CD4-positive, alpha-beta T cell (primary cell): Measurements from ENCODE around the gene TMEM11. TPM values are rescaled to one million over a fixed set of nuclear protein-coding genes. Genes with fewer than 3 reads are reported as not detected.

Source experiments
- ATAC-seq: fragments of 200-7000 bp; cut with Tn5 transposase; one replicate; pipeline ENCODE4 v1.10.0; 2022; ENCODE audit warnings: mild to moderate bottlenecking; ENCODE audit not compliant: poor library complexity
- CTCF ChIA-PET: fragments of 350-600 bp; sonication (Branson Sonifier 250); formaldehyde crosslinking; loops from one replicate; lab custom pipeline; 2021; ENCODE audit warnings: antibody characterized with exemption, inconsistent platforms; lab: Charles Lee
- POLR2A ChIA-PET: fragments of 350-600 bp; sonication (Branson Sonifier 250); formaldehyde crosslinking; loops from one replicate; lab custom pipeline; 2021; ENCODE audit warnings: antibody characterized with exemption, inconsistent platforms; lab: Charles Lee
- DNase-seq, 14 experiments: peaks; one replicate each; pipeline ENCODE4 v3.0.0-alpha.2; 2013 to 2020; ENCODE audit warnings: mixed read lengths in 2 of 14
- H3K27ac ChIP-seq, 2 donors: one replicate each; pipeline versions ENCODE4 v1.5.1 to v1.7.0; 2013; ENCODE audit warnings: low read length in 2 of 2, low read depth in 1 of 2, mild to moderate bottlenecking in 1 of 2
- H3K27me3 ChIP-seq, 2 experiments: 1 replicate in 1 of 2; 2 replicates in 1 of 2; pipeline versions ENCODE4 v1.6.1 to v1.7.0; 2013; ENCODE audit warnings: low read length in 2 of 2, control low read depth in 1 of 2, mild to moderate bottlenecking in 1 of 2, moderate library complexity in 1 of 2; ENCODE audit not compliant: insufficient read depth in 2 of 2, control insufficient read depth in 1 of 2
- H3K36me3 ChIP-seq: one replicate; pipeline ENCODE4 v1.6.1; 2013; ENCODE audit warnings: low read length, control low read depth; ENCODE audit not compliant: insufficient read depth
- H3K4me1 ChIP-seq: one replicate; pipeline ENCODE4 v1.6.1; 2013; ENCODE audit warnings: low read length, control low read depth; ENCODE audit not compliant: insufficient read depth
- H3K4me3 ChIP-seq: one replicate; pipeline ENCODE4 v1.5.1; 2013; ENCODE audit warnings: mild to moderate bottlenecking, low read length, moderate library complexity
- H3K9me3 ChIP-seq, 2 experiments: 1 replicate in 1 of 2; 2 replicates in 1 of 2; pipeline versions ENCODE4 v1.6.1 to v1.7.0; 2013; ENCODE audit warnings: low read length in 2 of 2, mild to moderate bottlenecking in 2 of 2, control low read depth in 1 of 2, moderate library complexity in 1 of 2; ENCODE audit not compliant: control insufficient read depth in 1 of 2, insufficient read depth in 1 of 2
- H3K27ac Mint-ChIP-seq: one replicate; pipeline ENCODE4 v1.8.0; 2020; ENCODE audit warnings: mixed read lengths
- H3K27me3 Mint-ChIP-seq: one replicate; pipeline ENCODE4 v1.8.0; 2021; ENCODE audit warnings: mixed read lengths
- H3K36me3 Mint-ChIP-seq: one replicate; pipeline ENCODE4 v1.8.0; 2021; ENCODE audit warnings: low read depth, mixed read lengths
- H3K4me1 Mint-ChIP-seq: one replicate; pipeline ENCODE4 v1.8.0; 2021; ENCODE audit warnings: low read depth, mixed read lengths
- H3K4me3 Mint-ChIP-seq: one replicate; pipeline ENCODE4 v1.8.0; 2020; ENCODE audit warnings: mild to moderate bottlenecking, mixed read lengths
- H3K9me3 Mint-ChIP-seq: one replicate; pipeline ENCODE4 v1.8.0; 2020; ENCODE audit warnings: mixed read lengths
- intact Hi-C, 2 experiments: fragments of 100-400 bp; cut with DNase I in 1 of 2; cut with micrococcal nuclease in 1 of 2; formaldehyde crosslinking; loops; one replicate each; pipeline versions ENCODE4 v1.15.1 to v1.9.0; 2023 to 2025; cut with DNase I, micrococcal nuclease
- total RNA-seq, 174 experiments: library from RNA in 2 of 174; stranded (reverse) in 2 of 174; gene quantifications; one replicate each; pipeline ENCODE4 v1.2.3 and lab custom pipeline; 2021 to 2026
- TF ChIP-seq, protein P1 (sequence below): fragments of 200-600 bp; IDR thresholded peaks from one replicate; pipeline ENCODE4 v1.8.0; 2022; ENCODE audit warnings: antibody characterized with exemption, mild to moderate bottlenecking

The TMEM11 gene
- total RNA-seq, 2 experiments from 2014 or later, result 17.8 to 19.2 TPM

DNA sequence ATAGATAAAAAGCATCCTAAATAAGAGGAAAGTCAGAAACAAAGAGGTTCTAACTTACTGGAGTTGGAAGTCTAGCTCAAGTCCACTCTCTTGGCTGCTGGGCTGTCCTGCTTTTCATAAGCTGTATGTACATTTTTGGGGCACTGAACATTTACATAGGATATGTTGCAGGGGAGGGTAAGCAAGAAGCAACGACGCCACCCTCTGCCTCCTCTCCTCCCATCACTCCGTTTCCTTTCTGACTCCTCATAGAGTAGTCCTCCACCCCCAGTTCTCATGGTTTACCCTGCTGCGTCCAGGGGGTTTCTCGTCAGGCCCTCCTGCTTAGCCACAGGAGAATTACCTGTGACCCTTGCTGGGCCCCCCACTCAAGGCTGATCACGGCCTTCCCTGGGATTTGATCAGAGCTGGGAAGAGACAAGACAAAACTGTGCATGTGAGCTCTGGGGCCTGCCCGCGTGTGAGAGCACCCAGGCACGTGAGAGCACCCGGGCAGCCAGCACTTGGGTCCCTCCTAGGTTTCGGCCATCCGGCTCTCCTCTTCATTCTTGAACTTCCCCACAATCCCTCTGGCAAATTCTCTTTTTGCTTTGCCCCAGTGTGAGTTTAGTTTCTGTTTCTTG is 37.1 kb downstream of the TMEM11 start:
- H3K4me3 ChIP-seq, result no peak overlapping the region
- Mint-ChIP-seq H3K36me3 (peaks cover 51% of the 10 kb centered on the region), H3K9me3 (no peaks in the 10 kb centered on the region), H3K4me1 (no peaks in the 10 kb centered on the region), H3K4me3 (no peak overlapping the region), H3K27me3 (no peaks in the 10 kb centered on the region), H3K27ac (no peak overlapping the region)
- intact Hi-C loops, result no loop called here
- TF ChIP-seq, protein P1, sequence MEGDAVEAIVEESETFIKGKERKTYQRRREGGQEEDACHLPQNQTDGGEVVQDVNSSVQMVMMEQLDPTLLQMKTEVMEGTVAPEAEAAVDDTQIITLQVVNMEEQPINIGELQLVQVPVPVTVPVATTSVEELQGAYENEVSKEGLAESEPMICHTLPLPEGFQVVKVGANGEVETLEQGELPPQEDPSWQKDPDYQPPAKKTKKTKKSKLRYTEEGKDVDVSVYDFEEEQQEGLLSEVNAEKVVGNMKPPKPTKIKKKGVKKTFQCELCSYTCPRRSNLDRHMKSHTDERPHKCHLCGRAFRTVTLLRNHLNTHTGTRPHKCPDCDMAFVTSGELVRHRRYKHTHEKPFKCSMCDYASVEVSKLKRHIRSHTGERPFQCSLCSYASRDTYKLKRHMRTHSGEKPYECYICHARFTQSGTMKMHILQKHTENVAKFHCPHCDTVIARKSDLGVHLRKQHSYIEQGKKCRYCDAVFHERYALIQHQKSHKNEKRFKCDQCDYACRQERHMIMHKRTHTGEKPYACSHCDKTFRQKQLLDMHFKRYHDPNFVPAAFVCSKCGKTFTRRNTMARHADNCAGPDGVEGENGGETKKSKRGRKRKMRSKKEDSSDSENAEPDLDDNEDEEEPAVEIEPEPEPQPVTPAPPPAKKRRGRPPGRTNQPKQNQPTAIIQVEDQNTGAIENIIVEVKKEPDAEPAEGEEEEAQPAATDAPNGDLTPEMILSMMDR, result no peak
- ATAC-seq (no peak), DNase-seq (peak in 1 of 14 experiments; percentile 17)
- ChIA-PET CTCF (no interaction called here), POLR2A (no interaction called here)
- H3K4me1 ChIP-seq, result no peaks in the 10 kb centered on the region
- H3K27me3 ChIP-seq, result no peaks in the 10 kb centered on the region
- H3K27ac ChIP-seq, result no peak overlapping the region
- H3K36me3 ChIP-seq, result peaks cover 14% of the 10 kb centered on the region
- no peaks in the 10 kb centered on the region for H3K9me3 ChIP-seq

DNA sequence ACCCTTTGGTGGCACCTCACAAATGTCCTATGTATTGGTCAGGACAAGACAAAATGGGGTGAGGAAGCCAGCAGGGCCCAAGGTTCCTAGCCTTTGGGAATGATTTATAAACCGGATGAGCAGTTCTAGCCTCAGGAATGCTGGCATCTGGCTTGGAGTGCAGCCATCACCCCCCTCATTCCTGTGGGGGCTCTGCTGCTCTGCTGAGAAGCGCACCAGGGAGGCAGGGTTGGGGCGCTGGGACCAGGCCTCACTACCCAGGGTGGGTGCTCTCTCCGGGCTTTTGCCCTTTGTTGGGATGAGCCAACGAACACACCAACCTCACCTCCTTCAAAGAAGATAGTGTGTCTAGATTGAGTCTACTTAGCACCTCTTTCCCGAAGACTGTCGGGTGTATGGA is 39.2 kb downstream of the TMEM11 start:
- H3K36me3 ChIP-seq, result peaks cover 14% of the 10 kb centered on the region
- DNase-seq, result no peak

DNA sequence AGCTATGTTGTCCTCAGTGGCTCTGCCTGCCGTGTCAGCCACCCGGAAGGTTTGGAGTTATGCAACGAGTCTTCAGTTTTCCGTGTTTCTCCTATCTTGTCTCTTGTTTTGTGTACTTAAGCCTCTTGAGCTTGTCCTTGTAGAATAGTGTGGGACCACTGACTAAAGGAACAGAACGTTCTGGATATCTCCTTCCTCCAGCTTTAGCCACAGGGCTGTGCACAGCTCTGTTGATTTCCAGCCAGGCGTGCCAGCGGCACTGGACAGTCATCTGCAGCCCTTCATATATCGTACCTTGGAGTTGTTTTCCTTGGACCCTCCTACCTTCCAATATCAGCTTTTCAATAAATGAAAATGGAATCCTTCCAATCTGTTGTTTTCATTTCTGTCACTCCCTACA is 39.8 kb downstream of the TMEM11 start:
- ChIA-PET POLR2A (no interaction called here), CTCF (interaction anchor here (1.5 kb wide), 1 partner anchor 131 kb away, joined by 3 read pairs; no protein-coding TSS in a partner anchor)
- Histone ChIP-seq H3K9me3 (no peaks in the 10 kb centered on the region), H3K4me1 (no peaks in the 10 kb centered on the region), H3K4me3 (no peak overlapping the region), H3K27ac (no peak overlapping the region), H3K27me3 (no peaks in the 10 kb centered on the region), H3K36me3 (peaks cover 14% of the 10 kb centered on the region)
- DNase-seq (no peak), ATAC-seq (no peak)
- H3K36me3 Mint-ChIP-seq, result peaks cover 40% of the 10 kb centered on the region
- no peaks in the 10 kb centered on the region for H3K9me3 Mint-ChIP-seq
- no peak overlapping the region for H3K27ac Mint-ChIP-seq
- TF ChIP-seq, protein P1, result no peak
- intact Hi-C loops, result no loop called here
- H3K4me3 Mint-ChIP-seq, result no peak overlapping the region
- H3K27me3 Mint-ChIP-seq, result no peaks in the 10 kb centered on the region
- H3K4me1 Mint-ChIP-seq, result no peaks in the 10 kb centered on the region

More for the DNA sequence above, 39.2 kb downstream of the TMEM11 start:
- TF ChIP-seq, protein P1, result no peak
- Mint-ChIP-seq H3K9me3 (no peaks in the 10 kb centered on the region), H3K36me3 (peaks cover 40% of the 10 kb centered on the region), H3K4me1 (no peaks in the 10 kb centered on the region), H3K27me3 (no peaks in the 10 kb centered on the region), H3K4me3 (no peak overlapping the region), H3K27ac (no peak overlapping the region)
- intact Hi-C loops, result no loop called here
- no peaks in the 10 kb centered on the region for H3K9me3 ChIP-seq
- no peak overlapping the region for H3K27ac ChIP-seq
- CTCF ChIA-PET, result interaction anchor here (1.5 kb wide), 1 partner anchor 132 kb away, joined by 3 read pairs; no protein-coding TSS in a partner anchor
- no peaks in the 10 kb centered on the region for H3K27me3 ChIP-seq
- no peak for ATAC-seq
- POLR2A ChIA-PET, result no interaction called here
- no peak overlapping the region for H3K4me3 ChIP-seq
- H3K4me1 ChIP-seq, result no peaks in the 10 kb centered on the region
